ENCODE data around the gene LY6G5C. TPM values are rescaled to one million over a fixed set of nuclear protein-coding genes. Genes with fewer than 3 reads are reported as not detected.

LY6G5C gene
- total and polyA plus RNA-seq, 9 of the 15 experiments (the other 6 are each of a cell fraction or from before 2014, with no cell fraction given) = 0.10 to 0.67 (median 0.46) TPM; not detected in 4

DNA sequence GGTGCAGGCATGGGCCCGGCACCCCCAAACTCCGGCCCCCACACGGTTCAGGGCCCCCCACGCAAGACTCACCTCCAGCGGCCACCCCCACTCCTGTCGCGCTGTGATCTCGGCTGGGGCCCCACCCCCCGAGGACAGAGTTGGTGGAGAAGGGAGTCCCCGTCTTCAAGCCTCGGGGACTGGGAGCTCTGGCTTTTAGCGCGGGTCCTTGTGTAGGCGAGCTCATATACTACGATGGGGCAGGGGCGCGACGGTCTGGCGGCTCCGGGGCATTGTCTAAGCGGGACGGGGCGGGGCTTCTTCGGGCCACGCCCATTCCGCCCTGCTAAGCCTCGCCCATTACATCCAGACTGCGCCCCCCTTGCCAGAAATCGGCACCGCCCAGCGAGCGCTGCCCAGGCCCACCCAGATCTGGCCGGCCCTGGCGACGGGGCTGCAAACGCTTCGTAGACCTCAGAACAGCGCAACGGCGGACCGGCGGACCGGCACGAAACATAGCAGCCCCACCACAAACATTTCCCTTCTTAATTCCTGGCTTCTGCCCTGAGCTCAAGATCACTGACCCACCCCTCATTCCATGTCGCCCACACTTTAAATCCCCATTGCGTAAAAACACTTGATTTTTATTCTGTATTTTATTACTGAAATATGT, 49.2 kb upstream of the LY6G5C start (continued):
- peak; percentile 61; the same call in 1 of the 2 replicates for TF ChIP-seq ZNF133 (CRISPR knock-in tag; IDR thresholded peaks at IDR 0.05)
- TF ChIP-seq, protein P1, sequence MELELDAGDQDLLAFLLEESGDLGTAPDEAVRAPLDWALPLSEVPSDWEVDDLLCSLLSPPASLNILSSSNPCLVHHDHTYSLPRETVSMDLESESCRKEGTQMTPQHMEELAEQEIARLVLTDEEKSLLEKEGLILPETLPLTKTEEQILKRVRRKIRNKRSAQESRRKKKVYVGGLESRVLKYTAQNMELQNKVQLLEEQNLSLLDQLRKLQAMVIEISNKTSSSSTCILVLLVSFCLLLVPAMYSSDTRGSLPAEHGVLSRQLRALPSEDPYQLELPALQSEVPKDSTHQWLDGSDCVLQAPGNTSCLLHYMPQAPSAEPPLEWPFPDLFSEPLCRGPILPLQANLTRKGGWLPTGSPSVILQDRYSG (tag; conservative IDR thresholded peaks at IDR 0.05; ENCODE audit: low read depth) = no peak
- TF ChIP-seq COPS2 (conservative IDR thresholded peaks at IDR 0.05) = no peak
- TF ChIP-seq, protein P2, sequence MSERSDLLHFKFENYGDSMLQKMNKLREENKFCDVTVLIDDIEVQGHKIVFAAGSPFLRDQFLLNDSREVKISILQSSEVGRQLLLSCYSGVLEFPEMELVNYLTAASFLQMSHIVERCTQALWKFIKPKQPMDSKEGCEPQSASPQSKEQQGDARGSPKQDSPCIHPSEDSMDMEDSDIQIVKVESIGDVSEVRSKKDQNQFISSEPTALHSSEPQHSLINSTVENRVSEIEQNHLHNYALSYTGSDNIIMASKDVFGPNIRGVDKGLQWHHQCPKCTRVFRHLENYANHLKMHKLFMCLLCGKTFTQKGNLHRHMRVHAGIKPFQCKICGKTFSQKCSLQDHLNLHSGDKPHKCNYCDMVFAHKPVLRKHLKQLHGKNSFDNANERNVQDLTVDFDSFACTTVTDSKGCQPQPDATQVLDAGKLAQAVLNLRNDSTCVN (CRISPR knock-in tag; IDR thresholded peaks at IDR 0.05) = peak; percentile 97
- TF ChIP-seq, protein P3, sequence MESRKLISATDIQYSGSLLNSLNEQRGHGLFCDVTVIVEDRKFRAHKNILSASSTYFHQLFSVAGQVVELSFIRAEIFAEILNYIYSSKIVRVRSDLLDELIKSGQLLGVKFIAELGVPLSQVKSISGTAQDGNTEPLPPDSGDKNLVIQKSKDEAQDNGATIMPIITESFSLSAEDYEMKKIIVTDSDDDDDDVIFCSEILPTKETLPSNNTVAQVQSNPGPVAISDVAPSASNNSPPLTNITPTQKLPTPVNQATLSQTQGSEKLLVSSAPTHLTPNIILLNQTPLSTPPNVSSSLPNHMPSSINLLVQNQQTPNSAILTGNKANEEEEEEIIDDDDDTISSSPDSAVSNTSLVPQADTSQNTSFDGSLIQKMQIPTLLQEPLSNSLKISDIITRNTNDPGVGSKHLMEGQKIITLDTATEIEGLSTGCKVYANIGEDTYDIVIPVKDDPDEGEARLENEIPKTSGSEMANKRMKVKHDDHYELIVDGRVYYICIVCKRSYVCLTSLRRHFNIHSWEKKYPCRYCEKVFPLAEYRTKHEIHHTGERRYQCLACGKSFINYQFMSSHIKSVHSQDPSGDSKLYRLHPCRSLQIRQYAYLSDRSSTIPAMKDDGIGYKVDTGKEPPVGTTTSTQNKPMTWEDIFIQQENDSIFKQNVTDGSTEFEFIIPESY (CRISPR knock-in tag; IDR thresholded peaks at IDR 0.05) = peak; percentile 79; the same call in 1 of the 2 replicates
- no peak for TF ChIP-seq NR1H2 (CRISPR knock-in tag; IDR thresholded peaks at IDR 0.05)
- TF ChIP-seq RAD51 (IDR thresholded peaks at IDR 0.05; ENCODE audit: borderline replicate concordance, low read depth) = no peak
- TF ChIP-seq ZSCAN32 (CRISPR knock-in tag; IDR thresholded peaks at IDR 0.05) = peak; percentile 97
- TF ChIP-seq, protein P4, sequence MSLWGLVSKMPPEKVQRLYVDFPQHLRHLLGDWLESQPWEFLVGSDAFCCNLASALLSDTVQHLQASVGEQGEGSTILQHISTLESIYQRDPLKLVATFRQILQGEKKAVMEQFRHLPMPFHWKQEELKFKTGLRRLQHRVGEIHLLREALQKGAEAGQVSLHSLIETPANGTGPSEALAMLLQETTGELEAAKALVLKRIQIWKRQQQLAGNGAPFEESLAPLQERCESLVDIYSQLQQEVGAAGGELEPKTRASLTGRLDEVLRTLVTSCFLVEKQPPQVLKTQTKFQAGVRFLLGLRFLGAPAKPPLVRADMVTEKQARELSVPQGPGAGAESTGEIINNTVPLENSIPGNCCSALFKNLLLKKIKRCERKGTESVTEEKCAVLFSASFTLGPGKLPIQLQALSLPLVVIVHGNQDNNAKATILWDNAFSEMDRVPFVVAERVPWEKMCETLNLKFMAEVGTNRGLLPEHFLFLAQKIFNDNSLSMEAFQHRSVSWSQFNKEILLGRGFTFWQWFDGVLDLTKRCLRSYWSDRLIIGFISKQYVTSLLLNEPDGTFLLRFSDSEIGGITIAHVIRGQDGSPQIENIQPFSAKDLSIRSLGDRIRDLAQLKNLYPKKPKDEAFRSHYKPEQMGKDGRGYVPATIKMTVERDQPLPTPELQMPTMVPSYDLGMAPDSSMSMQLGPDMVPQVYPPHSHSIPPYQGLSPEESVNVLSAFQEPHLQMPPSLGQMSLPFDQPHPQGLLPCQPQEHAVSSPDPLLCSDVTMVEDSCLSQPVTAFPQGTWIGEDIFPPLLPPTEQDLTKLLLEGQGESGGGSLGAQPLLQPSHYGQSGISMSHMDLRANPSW (CRISPR knock-in tag; IDR thresholded peaks at IDR 0.05) = peak; percentile 63
- peak; percentile 78 to 99 for TF ChIP-seq MAZ (CRISPR knock-in tag; conservative IDR thresholded peaks at IDR 0.05 in 1 of 2, IDR thresholded peaks at IDR 0.05 in 1 of 2)
- TF ChIP-seq KHSRP (IDR thresholded peaks at IDR 0.05) = peak; percentile 63
- TF ChIP-seq HDAC1 (IDR thresholded peaks at IDR 0.05) = peak in 1 of 2 experiments; percentile 28; a peak in 1 of 4 replicates
- TF ChIP-seq ATF1 (CRISPR knock-in tag; IDR thresholded peaks at IDR 0.05) = no peak
- TF ChIP-seq ATF1 (tag; IDR thresholded peaks at IDR 0.05) = peak; percentile 79
- no peak for TF ChIP-seq SAFB2 (IDR thresholded peaks at IDR 0.05; ENCODE audit: borderline replicate concordance, low read depth, low read length, severe bottlenecking)
- no peak for TF ChIP-seq NFE2 (IDR thresholded peaks at IDR 0.05; ENCODE audit: low read depth)
- TF ChIP-seq SMARCA5 (IDR thresholded peaks at IDR 0.05) = no peak
- no peak for TF ChIP-seq EHMT2 (IDR thresholded peaks at IDR 0.05)
- TF ChIP-seq SREBF1 (IDR thresholded peaks at IDR 0.05; ENCODE audit: borderline replicate concordance, low read depth, low read length) = no peak; the same call in 1 of the 2 replicates
- peak; percentile 88 for TF ChIP-seq SP1 (CRISPR knock-in tag; IDR thresholded peaks at IDR 0.05)
- TF ChIP-seq MTF1 (CRISPR knock-in tag; IDR thresholded peaks at IDR 0.05; ENCODE audit: borderline replicate concordance) = no peak
